Measurements from ENCODE around the gene ZNF750. TPM values are rescaled to one million over a fixed set of nuclear protein-coding genes. Genes with fewer than 3 reads are reported as not detected.

The ZNF750 gene
- total and polyA plus RNA-seq, 2 donors (not counting 3 experiments of a cell fraction or from before 2014, with no cell fraction given): 0.15 to 0.80 TPM

DNA sequence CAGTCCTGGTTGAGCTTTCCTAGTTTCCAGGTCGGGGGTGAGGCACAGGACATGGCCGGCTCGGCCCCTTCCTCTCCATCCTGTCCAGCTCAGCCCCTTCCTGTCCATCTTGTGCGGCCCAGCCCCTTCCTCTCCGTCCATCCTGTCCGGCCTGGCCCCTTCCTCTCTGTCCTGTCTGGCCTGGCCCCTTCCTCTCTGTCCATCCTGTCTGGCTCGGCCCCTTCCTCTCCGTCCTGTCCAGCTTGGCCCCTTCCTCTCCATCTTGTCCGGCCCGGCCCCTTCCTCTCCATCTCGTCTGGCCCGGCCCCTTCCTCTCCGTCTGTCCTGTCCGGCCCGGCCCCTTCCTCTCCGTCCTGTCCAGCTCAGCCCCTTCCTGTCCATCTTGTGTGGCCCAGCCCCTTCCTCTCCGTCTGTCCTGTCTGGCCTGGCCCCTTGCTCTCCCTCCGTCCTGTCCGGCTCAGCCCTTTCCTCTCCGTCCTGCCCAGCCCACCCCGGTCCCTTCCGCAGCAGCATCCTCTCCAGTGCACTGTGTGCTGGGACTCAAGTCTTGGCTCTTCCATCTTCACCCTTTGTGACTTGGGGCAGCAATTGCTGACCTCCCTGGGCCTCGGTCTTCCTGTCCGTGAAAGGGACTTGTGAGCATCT lies 5.5 kb upstream of the ZNF750 start:
- Histone ChIP-seq H3K9me3 (replicated peaks; ENCODE audit: control insufficient read depth, insufficient read depth, low read length) (no peaks in the 10 kb centered on the region), H3K4me2 (ENCODE audit: insufficient read depth, low read length) (peak overlapping the region; percentile 88), H3K27ac (ENCODE audit: insufficient read depth, low read depth, low read length) (peak overlapping the region; percentile 84), H3K27me3 (ENCODE audit: control insufficient read depth in 2 of 2, insufficient read depth in 2 of 2, low read length in 2 of 2) (no peaks in the 10 kb centered on the region), H3K79me2 (ENCODE audit: control insufficient read depth, insufficient read depth, low read length) (peaks cover 47% of the 10 kb centered on the region), H3K9ac (replicated peaks; ENCODE audit: extremely low read depth, insufficient read depth, low read length) (peak overlapping the region; percentile 87), H4K20me1 (replicated peaks; ENCODE audit: control insufficient read depth, extremely low read depth, insufficient read depth, low read length) (no peaks in the 10 kb centered on the region), H3K36me3 (ENCODE audit: control insufficient read depth in 2 of 2, extremely low read depth in 1 of 2, insufficient read depth in 2 of 2, low read length in 2 of 2) (peaks cover 0 to 3% of the 10 kb centered on the region in 2 experiments), H3K9me1 (replicated peaks; ENCODE audit: control insufficient read depth, extremely low read depth, insufficient read depth, low read length) (no peaks in the 10 kb centered on the region), H3K4me3 (replicated peaks in 1 of 3; ENCODE audit: insufficient read depth in 1 of 3, low read depth in 1 of 3, low read length in 3 of 3) (peak overlapping the region; percentile 74 to 95 (median 80)), H2AFZ (ENCODE audit: low read depth, low read length) (no peak overlapping the region), H3K4me1 (ENCODE audit: control insufficient read depth, extremely low read depth, insufficient read depth, low read length) (peaks cover 32% of the 10 kb centered on the region)
- dilution Hi-C loops (cut with MboI; ENCODE audit: extremely low pct_ligation_motif_present, low sequenced_read_pairs) (no loop called here), intact Hi-C loops (cut with micrococcal nuclease) (loop anchor here (1.0 to 10.0 kb wide), 10 partner anchors 15 to 390 kb away; partner anchors contain the start of genes CYBC1 and NARF)
- TF ChIP-seq EZH2 (IDR thresholded peaks at IDR 0.05; ENCODE audit: borderline replicate concordance, low read depth, low read length, severe bottlenecking) (no peak), POLR2A (IDR thresholded peaks at IDR 0.05; ENCODE audit: low read depth, low read length) (peak; percentile 89), MYC (IDR thresholded peaks at IDR 0.05; ENCODE audit: low read depth, low read length) (peak; percentile 38), POLR2AphosphoS5 (IDR thresholded peaks at IDR 0.05; ENCODE audit: insufficient read depth, low read depth, low read length) (peak; percentile 95)
- no TSS peak for BruUV-seq (replicated peaks)
- ChIA-PET POLR2A (interaction anchor here (0.6 to 1.5 kb wide), 4 partner anchors 18 to 216 kb away, joined by 3 to 4 read pairs (median 3); no protein-coding TSS in a partner anchor), CTCF (interaction anchor here (0.7 to 3.6 kb wide), 11 partner anchors 9 to 259 kb away, joined by 3 to 35 read pairs (median 4); no protein-coding TSS in a partner anchor)
- peak; percentile 99 for FAIRE-seq
- peak; percentile 95 for DNase-seq (ENCODE audit: low read depth, low spot score)

DNA sequence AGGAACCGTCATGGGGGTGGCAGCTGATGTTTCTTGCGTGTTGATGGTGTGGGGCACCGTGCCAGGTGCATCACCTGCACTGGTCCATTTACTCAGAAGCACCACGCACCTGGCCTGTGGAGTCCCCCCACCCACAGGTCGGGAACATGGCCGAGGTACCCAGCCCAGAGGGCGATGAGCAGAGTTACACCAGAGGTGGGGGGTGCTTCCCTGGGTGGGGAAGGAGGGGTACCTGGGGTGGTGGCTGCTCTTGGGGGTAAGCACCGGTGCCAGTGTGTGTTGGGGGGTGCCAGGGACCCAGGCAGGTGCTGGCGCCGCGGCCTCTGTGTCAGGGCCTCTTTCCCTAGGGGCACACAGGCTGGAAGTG lies 5.0 kb upstream of the ZNF750 start:
- no peaks in the 10 kb centered on the region for H4K20me1 ChIP-seq (replicated peaks; ENCODE audit: control insufficient read depth, extremely low read depth, insufficient read depth, low read length)
- BruUV-seq (replicated peaks): TSS peak; percentile 69
- H3K9me1 ChIP-seq (replicated peaks; ENCODE audit: control insufficient read depth, extremely low read depth, insufficient read depth, low read length): no peaks in the 10 kb centered on the region
- peak overlapping the region; percentile 88 for H3K4me2 ChIP-seq (ENCODE audit: insufficient read depth, low read length)
- H2AFZ ChIP-seq (ENCODE audit: low read depth, low read length): no peak overlapping the region
- H3K4me1 ChIP-seq (ENCODE audit: control insufficient read depth, extremely low read depth, insufficient read depth, low read length): peaks cover 32% of the 10 kb centered on the region
- CTCF ChIA-PET: interaction anchor here (0.7 to 3.6 kb wide), 11 partner anchors 8 to 260 kb away, joined by 3 to 35 read pairs (median 4); no protein-coding TSS in a partner anchor
- POLR2A ChIA-PET: interaction anchor here (0.6 to 1.5 kb wide), 4 partner anchors 19 to 216 kb away, joined by 3 to 4 read pairs (median 3); no protein-coding TSS in a partner anchor
- peak overlapping the region; percentile 7 for H3K9ac ChIP-seq (replicated peaks; ENCODE audit: extremely low read depth, insufficient read depth, low read length)
- no peaks in the 10 kb centered on the region for H3K27me3 ChIP-seq (ENCODE audit: control insufficient read depth in 2 of 2, insufficient read depth in 2 of 2, low read length in 2 of 2)
- dilution Hi-C loops (cut with MboI; ENCODE audit: extremely low pct_ligation_motif_present, low sequenced_read_pairs): no loop called here
- peaks cover 42% of the 10 kb centered on the region for H3K79me2 ChIP-seq (ENCODE audit: control insufficient read depth, insufficient read depth, low read length)
- peak overlapping the region in 2 of 3 experiments; percentile 74 to 95 for H3K4me3 ChIP-seq (replicated peaks in 1 of 3; ENCODE audit: insufficient read depth in 1 of 3, low read depth in 1 of 3, low read length in 3 of 3)
- DNase-seq (ENCODE audit: low read depth, low spot score) (no peak), FAIRE-seq (no peak)
- intact Hi-C loops (cut with micrococcal nuclease): loop anchor here (1.0 to 10.0 kb wide), 10 partner anchors 16 to 390 kb away; partner anchors contain the start of genes CYBC1 and NARF
- no peak for TF ChIP-seq POLR2A (IDR thresholded peaks at IDR 0.05; ENCODE audit: low read depth, low read length)
- TF ChIP-seq, protein P1, sequence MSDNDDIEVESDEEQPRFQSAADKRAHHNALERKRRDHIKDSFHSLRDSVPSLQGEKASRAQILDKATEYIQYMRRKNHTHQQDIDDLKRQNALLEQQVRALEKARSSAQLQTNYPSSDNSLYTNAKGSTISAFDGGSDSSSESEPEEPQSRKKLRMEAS (IDR thresholded peaks at IDR 0.05; ENCODE audit: insufficient read depth, insufficient read length): no peak
- TF ChIP-seq POLR2AphosphoS5 (IDR thresholded peaks at IDR 0.05; ENCODE audit: insufficient read depth, low read depth, low read length): no peak
- no peak for TF ChIP-seq JUN (IDR thresholded peaks at IDR 0.05; ENCODE audit: borderline replicate concordance, insufficient read depth, insufficient read length, low read depth)
- TF ChIP-seq MYC (IDR thresholded peaks at IDR 0.05; ENCODE audit: low read depth, low read length): no peak
- TF ChIP-seq FOS (IDR thresholded peaks at IDR 0.05; ENCODE audit: borderline replicate concordance, insufficient read depth, low read length): no peak
- TF ChIP-seq, protein P2, sequence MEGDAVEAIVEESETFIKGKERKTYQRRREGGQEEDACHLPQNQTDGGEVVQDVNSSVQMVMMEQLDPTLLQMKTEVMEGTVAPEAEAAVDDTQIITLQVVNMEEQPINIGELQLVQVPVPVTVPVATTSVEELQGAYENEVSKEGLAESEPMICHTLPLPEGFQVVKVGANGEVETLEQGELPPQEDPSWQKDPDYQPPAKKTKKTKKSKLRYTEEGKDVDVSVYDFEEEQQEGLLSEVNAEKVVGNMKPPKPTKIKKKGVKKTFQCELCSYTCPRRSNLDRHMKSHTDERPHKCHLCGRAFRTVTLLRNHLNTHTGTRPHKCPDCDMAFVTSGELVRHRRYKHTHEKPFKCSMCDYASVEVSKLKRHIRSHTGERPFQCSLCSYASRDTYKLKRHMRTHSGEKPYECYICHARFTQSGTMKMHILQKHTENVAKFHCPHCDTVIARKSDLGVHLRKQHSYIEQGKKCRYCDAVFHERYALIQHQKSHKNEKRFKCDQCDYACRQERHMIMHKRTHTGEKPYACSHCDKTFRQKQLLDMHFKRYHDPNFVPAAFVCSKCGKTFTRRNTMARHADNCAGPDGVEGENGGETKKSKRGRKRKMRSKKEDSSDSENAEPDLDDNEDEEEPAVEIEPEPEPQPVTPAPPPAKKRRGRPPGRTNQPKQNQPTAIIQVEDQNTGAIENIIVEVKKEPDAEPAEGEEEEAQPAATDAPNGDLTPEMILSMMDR (IDR thresholded peaks at IDR 0.05; ENCODE audit: extremely low read depth in 1 of 2, insufficient read depth in 1 of 2, low read depth in 1 of 2, low read length in 2 of 2): no peak
- no peak for TF ChIP-seq EZH2 (IDR thresholded peaks at IDR 0.05; ENCODE audit: borderline replicate concordance, low read depth, low read length, severe bottlenecking)
- TF ChIP-seq GATA2 (IDR thresholded peaks at IDR 0.05; ENCODE audit: insufficient read depth, insufficient read length, low read depth, low read length): no peak
- H3K27ac ChIP-seq (ENCODE audit: insufficient read depth, low read depth, low read length): peak overlapping the region; percentile 84
- peaks cover 0 to 3% of the 10 kb centered on the region in 2 experiments for H3K36me3 ChIP-seq (ENCODE audit: control insufficient read depth in 2 of 2, extremely low read depth in 1 of 2, insufficient read depth in 2 of 2, low read length in 2 of 2)
- H3K9me3 ChIP-seq (replicated peaks; ENCODE audit: control insufficient read depth, insufficient read depth, low read length): no peaks in the 10 kb centered on the region
